Left lung (tissue), 10 donors: ENCODE data around the gene SPSB1. TPM values are rescaled to one million over a fixed set of nuclear protein-coding genes. Genes with fewer than 3 reads are reported as not detected.

Source experiments
- ATAC-seq: fragments of 200-7000 bp; cut with Tn5 transposase; one replicate; pipeline ENCODE4 v1.9.1; 2020; ENCODE audit warnings: moderate library complexity
- DNase-seq, 4 donors: peaks; one replicate each; pipeline ENCODE4 v3.0.0-alpha.2; 2013 to 2020
- H3K27ac ChIP-seq, 2 donors: fragments of 200-600 bp; sonication (generic) in 1 of 2; one replicate each; pipeline versions ENCODE4 v1.5.0 to v1.8.0; 2020 to 2021
- H3K27me3 ChIP-seq, 2 donors: fragments of 200-600 bp; sonication (generic) in 1 of 2; one replicate each; pipeline versions ENCODE4 v1.5.0 to v1.8.0; 2020 to 2021
- H3K36me3 ChIP-seq, 2 donors: fragments of 200-600 bp; sonication (generic) in 1 of 2; one replicate each; pipeline versions ENCODE4 v1.5.0 to v1.8.0; 2020 to 2021
- H3K4me1 ChIP-seq, 2 donors: fragments of 200-600 bp; one replicate each; pipeline ENCODE4 v1.8.0; 2021
- H3K4me3 ChIP-seq, 2 donors: fragments of 200-600 bp; sonication (generic) in 1 of 2; one replicate each; pipeline versions ENCODE4 v1.5.0 to v1.8.0; 2020 to 2021; ENCODE audit warnings: mild to moderate bottlenecking in 1 of 2
- H3K9me3 ChIP-seq, 2 donors: fragments of 200-600 bp; sonication (generic) in 1 of 2; one replicate each; pipeline versions ENCODE4 v1.5.0 to v1.8.0; 2020 to 2021
- intact Hi-C, 2 donors: fragments of 100-400 bp; cut with DNase I; formaldehyde crosslinking; loops; one replicate each; pipeline versions ENCODE4 v1.11.2 to v1.14.2; 2022
- polyA plus RNA-seq, 6 donors: library from polyadenylated mRNA; unstranded; fragments of 120-200 nt; gene quantifications; one replicate each; pipeline ENCODE4 v1.2.1, GENCODE V29; 2013; ENCODE audit not compliant: insufficient read length in 6 of 6
- total RNA-seq, 2 donors: library from RNA; stranded (reverse); fragmentation: NEBNext Ultra II Directional; extraction: Animal tissue kit (Norgen Biotek cat#: 25700); gene quantifications; one replicate each; pipeline ENCODE4 v1.2.1, GENCODE V29; 2021
- TF ChIP-seq, protein P1 (sequence below), 2 donors: fragments of 200-600 bp; sonication (generic) in 1 of 2; IDR thresholded peaks; one replicate each; pipeline versions ENCODE4 v1.5.0 to v1.8.0; 2021; ENCODE audit warnings: antibody characterized with exemption in 2 of 2
- donor health status: DM: no; HTN: yes; CAD: no.
- donor health status: DM: no; HTN: no; CAD: no.

Gene SPSB1
- total and polyA plus RNA-seq, 8 donors: 6.1 to 39.4 (median 7.9) TPM

GRCh38 chr1:9363061-9363471 lies 70.4 kb downstream of the SPSB1 start:
- Histone ChIP-seq H3K4me3 (no peak overlapping the region), H3K9me3 (no peaks in the 10 kb centered on the region), H3K36me3 (peaks cover 0 to 24% of the 10 kb centered on the region in 2 donors), H3K27me3 (no peaks in the 10 kb centered on the region), H3K27ac (no peak overlapping the region), H3K4me1 (peaks cover 5 to 12% of the 10 kb centered on the region in 2 donors)
- TF ChIP-seq, protein P1, sequence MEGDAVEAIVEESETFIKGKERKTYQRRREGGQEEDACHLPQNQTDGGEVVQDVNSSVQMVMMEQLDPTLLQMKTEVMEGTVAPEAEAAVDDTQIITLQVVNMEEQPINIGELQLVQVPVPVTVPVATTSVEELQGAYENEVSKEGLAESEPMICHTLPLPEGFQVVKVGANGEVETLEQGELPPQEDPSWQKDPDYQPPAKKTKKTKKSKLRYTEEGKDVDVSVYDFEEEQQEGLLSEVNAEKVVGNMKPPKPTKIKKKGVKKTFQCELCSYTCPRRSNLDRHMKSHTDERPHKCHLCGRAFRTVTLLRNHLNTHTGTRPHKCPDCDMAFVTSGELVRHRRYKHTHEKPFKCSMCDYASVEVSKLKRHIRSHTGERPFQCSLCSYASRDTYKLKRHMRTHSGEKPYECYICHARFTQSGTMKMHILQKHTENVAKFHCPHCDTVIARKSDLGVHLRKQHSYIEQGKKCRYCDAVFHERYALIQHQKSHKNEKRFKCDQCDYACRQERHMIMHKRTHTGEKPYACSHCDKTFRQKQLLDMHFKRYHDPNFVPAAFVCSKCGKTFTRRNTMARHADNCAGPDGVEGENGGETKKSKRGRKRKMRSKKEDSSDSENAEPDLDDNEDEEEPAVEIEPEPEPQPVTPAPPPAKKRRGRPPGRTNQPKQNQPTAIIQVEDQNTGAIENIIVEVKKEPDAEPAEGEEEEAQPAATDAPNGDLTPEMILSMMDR (IDR thresholded peaks at IDR 0.05): no peak
- DNase-seq (no peak), ATAC-seq (no peak)
- intact Hi-C loops: no loop called here

DNA sequence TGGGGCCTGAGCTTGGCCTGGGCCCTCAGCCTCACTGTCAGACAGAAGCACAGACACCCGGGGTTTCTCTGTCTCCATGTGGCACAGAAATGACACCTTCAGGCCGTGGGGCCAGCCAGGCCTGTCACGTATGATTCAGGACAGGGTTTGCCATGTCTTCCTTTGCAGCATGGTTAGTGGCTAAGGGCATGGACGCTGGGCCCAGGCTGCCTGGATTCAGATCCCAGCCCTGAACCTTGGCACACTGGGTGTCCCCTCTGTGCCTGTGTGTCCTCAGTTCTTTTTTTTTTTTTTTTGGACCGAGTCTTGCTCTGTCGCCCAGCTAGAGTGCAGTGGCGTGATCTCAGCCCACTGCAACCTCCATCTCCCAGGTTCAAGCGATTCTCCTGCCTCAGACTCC lies 73.6 kb downstream of the SPSB1 start:
- Histone ChIP-seq H3K4me1 (peaks cover 5 to 12% of the 10 kb centered on the region in 2 donors), H3K4me3 (no peak overlapping the region), H3K9me3 (no peaks in the 10 kb centered on the region), H3K27ac (no peak overlapping the region), H3K36me3 (peaks cover 0 to 25% of the 10 kb centered on the region in 2 donors), H3K27me3 (no peaks in the 10 kb centered on the region)
- ATAC-seq (no peak), DNase-seq (no peak)
- TF ChIP-seq, protein P1 (IDR thresholded peaks at IDR 0.05): no peak
- intact Hi-C loops: no loop called here

- Histone ChIP-seq H3K4me3 (no peak overlapping the region), H3K27ac (no peak overlapping the region), H3K4me1 (peaks cover 0 to 11% of the 10 kb centered on the region in 2 donors), H3K9me3 (no peaks in the 10 kb centered on the region), H3K36me3 (peaks cover 0 to 25% of the 10 kb centered on the region in 2 donors), H3K27me3 (no peaks in the 10 kb centered on the region)
- intact Hi-C loops: no loop called here
- ATAC-seq: no peak
- TF ChIP-seq, protein P1 (IDR thresholded peaks at IDR 0.05): no peak
- DNase-seq: no peak
These were observed 74.5 kb downstream of the SPSB1 start for GRCh38 chr1:9366943-9367780.

DNA sequence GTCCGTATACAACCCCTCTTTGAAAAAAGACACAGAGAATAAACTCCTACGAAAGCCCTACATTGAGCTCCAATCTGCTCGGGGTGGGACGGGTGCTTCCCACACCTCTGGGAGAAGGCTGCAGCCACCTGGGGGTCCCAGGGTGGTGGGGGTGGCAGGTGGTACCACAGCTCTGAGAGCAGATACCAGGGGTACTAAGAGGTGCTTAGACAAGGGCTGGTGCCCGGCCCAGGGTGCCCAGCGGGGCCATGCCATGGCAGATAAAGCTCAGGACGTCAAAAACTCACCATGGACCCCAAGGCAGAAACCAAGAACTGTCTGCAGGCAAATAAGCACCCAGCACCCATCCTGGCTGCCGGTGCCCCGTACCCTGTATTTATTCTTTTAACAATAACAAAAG lies 75.1 kb downstream of the SPSB1 start:
- intact Hi-C loops: no loop called here
- TF ChIP-seq, protein P1 (IDR thresholded peaks at IDR 0.05): no peak
- no peak for ATAC-seq

GRCh38 chr1:9368356-9368755 lies 75.7 kb downstream of the SPSB1 start:
- H3K27me3 ChIP-seq: no peaks in the 10 kb centered on the region
- TF ChIP-seq, protein P1 (IDR thresholded peaks at IDR 0.05): no peak
- DNase-seq: no peak
- H3K4me3 ChIP-seq: no peak overlapping the region
- ATAC-seq: no peak
- H3K4me1 ChIP-seq: no peaks in the 10 kb centered on the region
- peaks cover 0 to 25% of the 10 kb centered on the region in 2 donors for H3K36me3 ChIP-seq
- H3K9me3 ChIP-seq: no peaks in the 10 kb centered on the region
- H3K27ac ChIP-seq: no peak overlapping the region
- intact Hi-C loops: no loop called here

More for the DNA sequence above, 75.1 kb downstream of the SPSB1 start:
- H3K4me1 ChIP-seq: peaks cover 0 to 5% of the 10 kb centered on the region in 2 donors
- H3K27me3 ChIP-seq: no peaks in the 10 kb centered on the region
- H3K27ac ChIP-seq: no peak overlapping the region
- no peak for DNase-seq
- H3K36me3 ChIP-seq: peaks cover 0 to 25% of the 10 kb centered on the region in 2 donors
- no peaks in the 10 kb centered on the region for H3K9me3 ChIP-seq
- no peak overlapping the region for H3K4me3 ChIP-seq
